CD14-positive monocyte (primary cell): ENCODE data around the gene AOPEP. TPM values are rescaled to one million over a fixed set of nuclear protein-coding genes. Genes with fewer than 3 reads are reported as not detected.

Experiments
- DNase-seq, 3 donors: peaks; one replicate each; pipeline ENCODE4 v3.0.0-alpha.2; 2011 to 2022
- H2AFZ ChIP-seq: 2 replicates; pipeline ENCODE4 v1.6.0; 2012; ENCODE audit warnings: mild to moderate bottlenecking, low read depth, low read length, inconsistent platforms; ENCODE audit not compliant: insufficient read depth, poor library complexity, severe bottlenecking
- H3K27ac ChIP-seq, 2 donors: 1 replicate in 1 of 2; 2 replicates in 1 of 2; pipeline ENCODE4 v1.5.1; 2012 to 2013; ENCODE audit warnings: low read length in 2 of 2, control low read depth in 1 of 2, inconsistent platforms in 1 of 2, low read depth in 1 of 2, mild to moderate bottlenecking in 1 of 2
- H3K27me3 ChIP-seq, 2 donors: one replicate each; pipeline versions ENCODE4 v1.6.0 to v1.6.1; 2011 to 2013; ENCODE audit warnings: low read length in 2 of 2; ENCODE audit not compliant: control insufficient read depth in 2 of 2, insufficient read depth in 2 of 2
- H3K36me3 ChIP-seq, 2 donors: replicated peaks in 1 of 2; 1 replicate in 1 of 2; 2 replicates in 1 of 2; pipeline versions ENCODE4 v1.5.1 to v1.6.1; 2012 to 2013; ENCODE audit warnings: low read length in 2 of 2, control low read depth in 1 of 2, inconsistent platforms in 1 of 2, mild to moderate bottlenecking in 1 of 2; ENCODE audit not compliant: insufficient read depth in 2 of 2, control insufficient read depth in 1 of 2
- H3K4me1 ChIP-seq, 2 donors: 1 replicate in 1 of 2; 2 replicates in 1 of 2; pipeline versions ENCODE4 v1.5.1 to v1.6.1; 2012 to 2013; ENCODE audit warnings: low read length in 2 of 2, control low read depth in 1 of 2, inconsistent platforms in 1 of 2, mild to moderate bottlenecking in 1 of 2, moderate library complexity in 1 of 2; ENCODE audit not compliant: insufficient read depth in 2 of 2, control insufficient read depth in 1 of 2
- H3K4me2 ChIP-seq: replicated peaks from 2 replicates; pipeline ENCODE3; 2012; ENCODE audit warnings: low read length, moderate library complexity, mild to moderate bottlenecking; ENCODE audit not compliant: poor library complexity, severe bottlenecking; ENCODE audit errors: extremely low read depth
- H3K4me3 ChIP-seq, 3 experiments: fragments of 200-600 bp in 1 of 3; sonication (generic) in 1 of 3; replicated peaks in 1 of 3; 1 replicate in 2 of 3; 2 replicates in 1 of 3; pipeline ENCODE4 v1.5.1; 2011 to 2013; ENCODE audit warnings: low read length in 3 of 3, mild to moderate bottlenecking in 3 of 3, control low read depth in 2 of 3, low read depth in 2 of 3, inconsistent platforms in 1 of 3, moderate library complexity in 1 of 3
- H3K79me2 ChIP-seq: 2 replicates; pipeline ENCODE4 v1.6.0; 2012; ENCODE audit warnings: mild to moderate bottlenecking, control low read depth, inconsistent platforms, low read length, moderate library complexity; ENCODE audit not compliant: insufficient read depth
- H3K9ac ChIP-seq: 2 replicates; pipeline ENCODE4 v1.6.0; 2017; ENCODE audit warnings: low read length, mild to moderate bottlenecking; ENCODE audit not compliant: insufficient read depth, poor library complexity, severe bottlenecking
- H3K9me3 ChIP-seq, 2 donors: replicated peaks in 1 of 2; 1 replicate in 1 of 2; 2 replicates in 1 of 2; pipeline versions ENCODE4 v1.5.1 to v1.6.1; 2012 to 2013; ENCODE audit warnings: low read length in 2 of 2, control low read depth in 1 of 2; ENCODE audit not compliant: control insufficient read depth in 1 of 2, insufficient read depth in 1 of 2
- H4K20me1 ChIP-seq: 2 replicates; pipeline ENCODE4 v1.6.0; 2012; ENCODE audit warnings: mild to moderate bottlenecking, low read length, control low read depth, moderate library complexity; ENCODE audit not compliant: insufficient read depth
- H3K27ac Mint-ChIP-seq, 7 donors: one replicate each; pipeline ENCODE4 v1.8.0; 2020; ENCODE audit warnings: mild to moderate bottlenecking in 7 of 7, mixed read lengths in 7 of 7, moderate library complexity in 6 of 7, inconsistent platforms in 2 of 7
- H3K27me3 Mint-ChIP-seq, 3 donors: one replicate each; pipeline ENCODE4 v1.8.0; 2021 to 2022; ENCODE audit warnings: low read depth in 3 of 3, mild to moderate bottlenecking in 3 of 3, mixed read lengths in 3 of 3, moderate library complexity in 3 of 3, inconsistent platforms in 1 of 3
- H3K36me3 Mint-ChIP-seq, 2 donors: one replicate each; pipeline ENCODE4 v1.8.0; 2020; ENCODE audit warnings: mixed read lengths in 2 of 2, inconsistent platforms in 1 of 2, mild to moderate bottlenecking in 1 of 2
- H3K4me1 Mint-ChIP-seq: one replicate; pipeline ENCODE4 v1.8.0; 2020; ENCODE audit warnings: mild to moderate bottlenecking, mixed read lengths
- H3K4me3 Mint-ChIP-seq, 2 donors: one replicate each; pipeline ENCODE4 v1.8.0; 2020; ENCODE audit warnings: mild to moderate bottlenecking in 2 of 2, mixed read lengths in 2 of 2, moderate library complexity in 1 of 2
- H3K9me3 Mint-ChIP-seq, 7 donors: one replicate each; pipeline ENCODE4 v1.8.0; 2020 to 2022; ENCODE audit warnings: mixed read lengths in 7 of 7, mild to moderate bottlenecking in 6 of 7, moderate library complexity in 6 of 7, inconsistent platforms in 2 of 7
- CTCF ChIP-seq: fragments of 200-600 bp; IDR thresholded peaks from one replicate; pipeline ENCODE4 v1.8.0; 2022; ENCODE audit warnings: antibody characterized with exemption, mild to moderate bottlenecking
- WGBS: methylation state at CpG from one replicate; pipeline ENCODE4 v1.1.5; 2013; ENCODE audit warnings: missing lambda C conversion rate; ENCODE audit not compliant: insufficient coverage; 5-methylcytosine and 5-hydroxymethylcytosine counted together
- intact Hi-C, 2 donors: fragments of 100-400 bp; cut with micrococcal nuclease; formaldehyde crosslinking; loops; one replicate each; pipeline versions ENCODE4 v1.15.0 to v1.15.1; 2023
- polyA plus RNA-seq, 3 donors: library from polyadenylated mRNA; depleted of rRNA in 1 of 3; unstranded in 2 of 3; stranded (reverse) in 1 of 3; fragments of 300-500 nt in 2 of 3; fragments of >200 nt in 1 of 3; fragmentation: Illumina TruSeq in 2 of 3; gene quantifications; 1 replicate in 2 of 3; 2 replicates in 1 of 3; pipeline ENCODE4 v1.2.3, GENCODE V29; 2012 to 2021

Gene AOPEP
- polyA plus RNA-seq, 3 donors: 3.0 to 4.1 (median 3.1) TPM

GRCh38 chr9:95124582-95125367 lies 398.3 kb downstream of the AOPEP start:
- H3K4me1 ChIP-seq: peaks cover 4% of the 10 kb centered on the region in 2 donors
- no peaks in the 10 kb centered on the region for H3K27me3 ChIP-seq
- no peak overlapping the region for H3K27ac ChIP-seq
- peaks cover 0 to 1% (median 1%) of the 10 kb centered on the region in 3 donors for H3K27me3 Mint-ChIP-seq
- peaks cover 1 to 12% of the 10 kb centered on the region in 2 donors for H3K36me3 Mint-ChIP-seq
- H3K9me3 ChIP-seq: no peaks in the 10 kb centered on the region
- H3K9me3 Mint-ChIP-seq: no peaks in the 10 kb centered on the region
- no peaks in the 10 kb centered on the region for H4K20me1 ChIP-seq
- no peak for TF ChIP-seq CTCF
- H3K36me3 ChIP-seq: no peaks in the 10 kb centered on the region
- no peak overlapping the region for H3K4me2 ChIP-seq
- peaks cover 3% of the 10 kb centered on the region for H3K4me1 Mint-ChIP-seq
- 83% methylated on average over 2 of the region's 9 CpGs for WGBS
- H3K27ac Mint-ChIP-seq: no peak overlapping the region
- H3K9ac ChIP-seq: no peak overlapping the region
- intact Hi-C loops: loop anchor here in 1 of 2 donors (5.0 kb wide), 1 partner anchor 442 kb away; no protein-coding TSS in a partner anchor
- no peak overlapping the region for H2AFZ ChIP-seq
- no peak for DNase-seq
- no peak overlapping the region for H3K4me3 Mint-ChIP-seq
- H3K79me2 ChIP-seq: no peaks in the 10 kb centered on the region
- H3K4me3 ChIP-seq: no peak overlapping the region

GRCh38 chr9:95125652-95126051 lies 399.2 kb downstream of the AOPEP start:
- Mint-ChIP-seq H3K4me3 (no peak overlapping the region), H3K27ac (no peak overlapping the region), H3K36me3 (peaks cover 1 to 12% of the 10 kb centered on the region in 2 donors), H3K27me3 (peaks cover 0 to 1% (median 1%) of the 10 kb centered on the region in 3 donors), H3K9me3 (no peaks in the 10 kb centered on the region), H3K4me1 (peaks cover 3% of the 10 kb centered on the region)
- H3K79me2 ChIP-seq: no peaks in the 10 kb centered on the region
- no peaks in the 10 kb centered on the region for H3K9me3 ChIP-seq
- no CpG with 5 or more reads among the region's 3 CpGs for WGBS
- no peaks in the 10 kb centered on the region for H3K36me3 ChIP-seq
- no peak for DNase-seq
- no peaks in the 10 kb centered on the region for H4K20me1 ChIP-seq
- TF ChIP-seq CTCF: no peak
- H3K27me3 ChIP-seq: no peaks in the 10 kb centered on the region
- no peak overlapping the region for H3K27ac ChIP-seq
- H2AFZ ChIP-seq: no peak overlapping the region
- H3K4me2 ChIP-seq: no peak overlapping the region
- intact Hi-C loops: loop anchor here in 1 of 2 donors (5.0 kb wide), 1 partner anchor 443 kb away; no protein-coding TSS in a partner anchor
- no peak overlapping the region for H3K4me3 ChIP-seq
- H3K4me1 ChIP-seq: peaks cover 4% of the 10 kb centered on the region in 2 donors
- no peak overlapping the region for H3K9ac ChIP-seq
